Activated CD4-positive, alpha-beta T cell treated with anti-CD3 and anti-CD28 coated beads for 48 hours (primary cell): ENCODE results near the gene TOMM34.

Source experiments
- DNase-seq: peaks from one replicate; pipeline ENCODE4 v3.0.0-alpha.2; 2020

The TOMM34 gene

GRCh38 chr20:44960103-44960852 is at the start of gene TOMM34:
Gene TOMM34, minus strand, starts transcription at chr20:44960397. Its CDS starts 64 bp downstream, at chr20:44960333.
- DNase-seq = peak; percentile 98

GRCh38 chr20:45008521-45009049 is 48.4 kb upstream of the TOMM34 start:
- no peak for DNase-seq

- DNase-seq = no peak
These were observed 37.5 kb upstream of the TOMM34 start for GRCh38 chr20:44997668-44998067.

GRCh38 chr20:44997171-44997570 is 37.0 kb upstream of the TOMM34 start:
- no peak for DNase-seq

GRCh38 chr20:44993343-44993742 is 33.1 kb upstream of the TOMM34 start:
- DNase-seq = no peak

- DNase-seq = no peak
These were observed 30.8 kb upstream of the TOMM34 start for GRCh38 chr20:44990957-44991356.

- peak; percentile 76 for DNase-seq
These were observed 30.2 kb upstream of the TOMM34 start for GRCh38 chr20:44990425-44990824.

- DNase-seq = no peak
These were observed 28.5 kb upstream of the TOMM34 start for GRCh38 chr20:44988631-44989171.

GRCh38 chr20:44983093-44983674 is 23.0 kb upstream of the TOMM34 start:
- no peak for DNase-seq

- peak; percentile 21 for DNase-seq
These were observed 21.7 kb upstream of the TOMM34 start for GRCh38 chr20:44981736-44982406.

GRCh38 chr20:44979090-44979621 is 19.0 kb upstream of the TOMM34 start:
- DNase-seq = peak; percentile 53

- no peak for DNase-seq
These were observed 16.5 kb upstream of the TOMM34 start for GRCh38 chr20:44976698-44977097.

- DNase-seq = no peak
These were observed 12.9 kb upstream of the TOMM34 start for GRCh38 chr20:44973053-44973452.

- DNase-seq = no peak
These were observed 10.1 kb upstream of the TOMM34 start for GRCh38 chr20:44970243-44970757.

GRCh38 chr20:44969300-44969894 is 9.2 kb upstream of the TOMM34 start:
- DNase-seq = peak; percentile 40

- DNase-seq = peak; percentile 30
These were observed 7.1 kb upstream of the TOMM34 start for GRCh38 chr20:44967207-44967807.

- peak; percentile 96 for DNase-seq
These were observed 6.1 kb upstream of the TOMM34 start, which contains the start of gene STK4 for GRCh38 chr20:44966030-44966961. Gene STK4, plus strand, starts transcription at chr20:44966512. Its CDS starts 57 bp downstream, at chr20:44966569.

GRCh38 chr20:44965651-44966029 is 5.4 kb upstream of the TOMM34 start:
- no peak for DNase-seq

GRCh38 chr20:44963325-44964215 is 3.4 kb upstream of the TOMM34 start:
- no peak for DNase-seq

GRCh38 chr20:44962483-44962882 is 2.3 kb upstream of the TOMM34 start:
- no peak for DNase-seq
